Measurements from ENCODE around the gene GNG8.
A peak's percentile ranks its signal among the peaks of the same experiment; 100 is the strongest.

GNG8 gene

GRCh38 chr19:46600384-46601317 is 35.4 kb downstream of the GNG8 start:
- Histone ChIP-seq H3K27me3 (0 out of 22 replicates have a peak, but pooled peaks cover 0 to 1% (median 0%) of the 10 kb centered on the region in 11 experiments), H4K20me1 (peaks cover 34 to 37% (median 37%) of the 10 kb centered on the region in 11 experiments), H3K36me3 (peaks cover 7 to 21% (median 9%) of the 10 kb centered on the region in 11 experiments; a peak in 21 of 22 replicates), H3K27ac (peak overlapping the region; percentile 96 to 100 (median 100)), H3K9me3 (replicated peaks in 1 of 11) (peaks cover 18 to 27% (median 24%) of the 10 kb centered on the region in 11 experiments), H3K4me2 (peak overlapping the region; percentile 48 to 98 (median 72)), H3K4me1 (peaks cover 28 to 43% (median 38%) of the 10 kb centered on the region in 10 experiments), H3K9ac (peak overlapping the region; percentile 93 to 100 (median 99)), H3K4me3 (peak overlapping the region; percentile 86 to 100 (median 98))
- no peak for TF ChIP-seq Cebpa-rat (IDR thresholded peaks at IDR 0.05)

GRCh38 chr19:46599716-46600373 is 36.2 kb downstream of the GNG8 start:
- H3K9ac ChIP-seq, result peak overlapping the region; percentile 93 to 100 (median 99)
- H3K9me3 ChIP-seq (replicated peaks in 1 of 11), result peaks cover 18 to 27% (median 24%) of the 10 kb centered on the region in 11 experiments
- peaks cover 0 to 13% (median under 1%) of the 10 kb centered on the region in 11 experiments; a peak in 10 of 22 replicates for H3K36me3 ChIP-seq
- H4K20me1 ChIP-seq, result peaks cover 26 to 29% (median 29%) of the 10 kb centered on the region in 11 experiments
- peak overlapping the region; percentile 48 to 83 (median 70) for H3K4me2 ChIP-seq
- peaks cover 24 to 34% (median 30%) of the 10 kb centered on the region in 10 experiments for H3K4me1 ChIP-seq
- H3K27ac ChIP-seq, result peak overlapping the region; percentile 96 to 100 (median 100)
- TF ChIP-seq Cebpa-rat (IDR thresholded peaks at IDR 0.05), result no peak
- no peaks in the 10 kb centered on the region for H3K27me3 ChIP-seq
- peak overlapping the region; percentile 86 to 100 (median 98) for H3K4me3 ChIP-seq

- no peak for TF ChIP-seq Cebpa-rat (IDR thresholded peaks at IDR 0.05)
- no peak overlapping the region for H3K4me2 ChIP-seq
- no peak overlapping the region for H3K4me3 ChIP-seq
- H4K20me1 ChIP-seq, result peaks cover 12 to 15% (median 15%) of the 10 kb centered on the region in 11 experiments
- H3K36me3 ChIP-seq, result 0 out of 22 replicates have a peak, but pooled peaks cover 0 to 5% (median 0%) of the 10 kb centered on the region in 11 experiments
- H3K9ac ChIP-seq, result no peak overlapping the region
- H3K9me3 ChIP-seq (replicated peaks in 1 of 11), result peaks cover 18 to 27% (median 24%) of the 10 kb centered on the region in 11 experiments
- H3K4me1 ChIP-seq, result peaks cover 14 to 21% (median 18%) of the 10 kb centered on the region in 10 experiments
- H3K27ac ChIP-seq, result no peak overlapping the region
- no peaks in the 10 kb centered on the region for H3K27me3 ChIP-seq
Observed at GRCh38 chr19:46598372-46598917, 37.6 kb downstream of the GNG8 start.

GRCh38 chr19:46596008-46596407 is 40.0 kb downstream of the GNG8 start:
- H3K4me3 ChIP-seq, result no peak overlapping the region
- peaks cover 0 to 34% (median 5%) of the 10 kb centered on the region in 10 experiments; a peak in 9 of 20 replicates for H3K4me1 ChIP-seq
- peaks cover 18 to 27% (median 24%) of the 10 kb centered on the region in 11 experiments for H3K9me3 ChIP-seq (replicated peaks in 1 of 11)
- no peak overlapping the region for H3K4me2 ChIP-seq
- H3K36me3 ChIP-seq, result 0 out of 22 replicates have a peak, but pooled peaks cover 0 to 5% (median 0%) of the 10 kb centered on the region in 11 experiments
- no peaks in the 10 kb centered on the region for H4K20me1 ChIP-seq
- no peak overlapping the region for H3K9ac ChIP-seq
- no peaks in the 10 kb centered on the region for H3K27me3 ChIP-seq
- H3K27ac ChIP-seq, result no peak overlapping the region
- no peak for TF ChIP-seq Cebpa-rat (IDR thresholded peaks at IDR 0.05)

GRCh38 chr19:46591870-46592269 is 44.1 kb downstream of the GNG8 start:
- Histone ChIP-seq H3K36me3 (no peaks in the 10 kb centered on the region), H3K9ac (no peak overlapping the region), H3K4me1 (peaks cover 0 to 31% (median 0%) of the 10 kb centered on the region in 10 experiments; a peak in 6 of 20 replicates), H3K4me3 (no peak overlapping the region; a peak in 1 of 20 replicates), H4K20me1 (no peaks in the 10 kb centered on the region), H3K27me3 (no peaks in the 10 kb centered on the region), H3K9me3 (replicated peaks in 1 of 11) (no peaks in the 10 kb centered on the region; a peak in 2 of 22 replicates), H3K4me2 (peak overlapping the region in 3 of 11 experiments; percentile 10 to 84 (median 79); a peak in 6 of 22 replicates), H3K27ac (peak overlapping the region in 2 of 11 experiments; percentile 11 to 45; a peak in 2 of 22 replicates)
- no peak for TF ChIP-seq Cebpa-rat (IDR thresholded peaks at IDR 0.05)

GRCh38 chr19:46591254-46591653 is 44.7 kb downstream of the GNG8 start:
- Histone ChIP-seq H3K36me3 (no peaks in the 10 kb centered on the region), H3K4me3 (no peak overlapping the region; a peak in 1 of 20 replicates), H3K4me2 (peak overlapping the region in 3 of 11 experiments; percentile 10 to 84 (median 79); a peak in 5 of 22 replicates), H3K9me3 (replicated peaks in 1 of 11) (peaks cover 0 to 3% (median 0%) of the 10 kb centered on the region in 11 experiments; a peak in 3 of 22 replicates), H3K9ac (no peak overlapping the region), H3K27me3 (no peaks in the 10 kb centered on the region), H4K20me1 (no peaks in the 10 kb centered on the region), H3K4me1 (peaks cover 0 to 37% (median 0%) of the 10 kb centered on the region in 10 experiments; a peak in 6 of 20 replicates), H3K27ac (peak overlapping the region in 2 of 11 experiments; percentile 11 to 45; a peak in 2 of 22 replicates)
- TF ChIP-seq Cebpa-rat (IDR thresholded peaks at IDR 0.05), result no peak

- Histone ChIP-seq H3K9me3 (replicated peaks in 1 of 11) (peaks cover 0 to 6% (median 0%) of the 10 kb centered on the region in 11 experiments; a peak in 3 of 22 replicates), H3K27me3 (no peaks in the 10 kb centered on the region), H3K4me3 (no peak overlapping the region), H3K27ac (no peak overlapping the region), H3K9ac (no peak overlapping the region), H4K20me1 (no peaks in the 10 kb centered on the region), H3K4me2 (no peak overlapping the region), H3K36me3 (no peaks in the 10 kb centered on the region), H3K4me1 (peaks cover 0 to 45% (median 0%) of the 10 kb centered on the region in 10 experiments; a peak in 6 of 20 replicates)
- TF ChIP-seq Cebpa-rat (IDR thresholded peaks at IDR 0.05), result no peak
Observed at GRCh38 chr19:46587861-46588260, 48.1 kb downstream of the GNG8 start.

- TF ChIP-seq Cebpa-rat (IDR thresholded peaks at IDR 0.05), result no peak
- no peaks in the 10 kb centered on the region for H4K20me1 ChIP-seq
- no peaks in the 10 kb centered on the region for H3K27me3 ChIP-seq
- no peak overlapping the region for H3K9ac ChIP-seq
- no peak overlapping the region; a peak in 1 of 22 replicates for H3K27ac ChIP-seq
- peaks cover 0 to 29% (median 0%) of the 10 kb centered on the region in 10 experiments; a peak in 5 of 20 replicates for H3K4me1 ChIP-seq
- H3K36me3 ChIP-seq, result no peaks in the 10 kb centered on the region
- no peak overlapping the region for H3K4me3 ChIP-seq
- H3K9me3 ChIP-seq (replicated peaks in 1 of 11), result peaks cover 0 to 6% (median 0%) of the 10 kb centered on the region in 11 experiments; a peak in 4 of 22 replicates
- H3K4me2 ChIP-seq, result peak overlapping the region in 2 of 11 experiments; percentile 70 to 72; a peak in 4 of 22 replicates
Observed at GRCh38 chr19:46586294-46586693, 49.7 kb downstream of the GNG8 start.

Data from BLaER1 treated with 17β-estradiol and CSF1 and Interleukin-3, amounts not matched to agents 10 nM and 100 nM (cell line).